ENCODE results near the gene LRRC19. TPM values are rescaled to one million over a fixed set of nuclear protein-coding genes. Genes with fewer than 3 reads are reported as not detected.

LRRC19 gene
- total RNA-seq, 1 experiment from 2014 or later = not detected

- TF ChIP-seq POLR2AphosphoS5 (IDR thresholded peaks at IDR 0.05; ENCODE audit: low read depth, low read length) (no peak), ZNF274 (IDR thresholded peaks at IDR 0.05; ENCODE audit: low read depth, low read length) (no peak), ELF1 (IDR thresholded peaks at IDR 0.05; ENCODE audit: borderline replicate concordance, low read depth) (no peak)
These were observed 17.4 kb upstream of the LRRC19 start (continued) for GRCh38 chr9:27022920-27023319.

- Histone ChIP-seq H3K9me3 (ENCODE audit: control insufficient read depth in 1 of 2, insufficient read depth in 1 of 2, low read depth in 1 of 2, low read length in 2 of 2) (no peaks in the 10 kb centered on the region), H3K36me3 (ENCODE audit: control insufficient read depth in 1 of 2, insufficient read depth in 2 of 2, low read length in 2 of 2) (peaks cover 0 to 5% of the 10 kb centered on the region in 2 experiments; a peak in 1 of 4 replicates), H3K9ac (ENCODE audit: low read length) (no peak overlapping the region), H4K20me1 (ENCODE audit: insufficient read depth) (no peaks in the 10 kb centered on the region; the same call in 1 of the 2 replicates), H3K79me2 (ENCODE audit: insufficient read depth, low read length) (no peaks in the 10 kb centered on the region), H3K27ac (ENCODE audit: low read depth, low read length) (no peak overlapping the region), H3K4me1 (ENCODE audit: control insufficient read depth in 1 of 2, insufficient read depth in 2 of 2, low read length in 2 of 2) (no peaks in the 10 kb centered on the region), H2AFZ (ENCODE audit: low read depth, low read length, poor library complexity, severe bottlenecking) (no peak overlapping the region), H3K4me2 (ENCODE audit: low read length) (no peak overlapping the region), H3K27me3 (ENCODE audit: insufficient read depth, low read length) (no peaks in the 10 kb centered on the region), H3K9me2 (ENCODE audit: insufficient read depth) (no peaks in the 10 kb centered on the region), H3K4me3 (replicated peaks in 1 of 2; ENCODE audit: low read depth in 1 of 2, low read length in 2 of 2) (no peak overlapping the region)
- BruUV-seq (replicated peaks) = no TSS peak
- POLR2A ChIA-PET = no interaction called here
- intact Hi-C loops (cut with micrococcal nuclease) = no loop called here
- no peak for ATAC-seq
- DNase-seq (ENCODE audit: low read depth, low spot score) = no peak
- CTCF ChIA-PET = interaction anchor here (1.1 kb wide), 1 partner anchor 11 kb away, joined by 3 read pairs; no protein-coding TSS in a partner anchor
- TF ChIP-seq SP1 (IDR thresholded peaks at IDR 0.05; ENCODE audit: low read depth) = no peak
- no peak for TF ChIP-seq CBX3 (IDR thresholded peaks at IDR 0.05; ENCODE audit: low read depth)
- TF ChIP-seq ZBTB33 (IDR thresholded peaks at IDR 0.05; ENCODE audit: extremely low read depth, insufficient replicate concordance, low read length) = no peak
- no peak for TF ChIP-seq ELF1 (IDR thresholded peaks at IDR 0.05; ENCODE audit: borderline replicate concordance, low read depth)
- TF ChIP-seq EGR1 (IDR thresholded peaks at IDR 0.05; ENCODE audit: low read depth) = no peak
- TF ChIP-seq REST (IDR thresholded peaks at IDR 0.05; ENCODE audit: low read depth) = no peak
- no peak for TF ChIP-seq EZH2 (IDR thresholded peaks at IDR 0.05)
- TF ChIP-seq FOSL1 (IDR thresholded peaks at IDR 0.05; ENCODE audit: low read depth) = no peak
- TF ChIP-seq YY1 (IDR thresholded peaks at IDR 0.05; ENCODE audit: extremely low read depth, insufficient replicate concordance, low read depth, low read length) = no peak
- TF ChIP-seq ZNF274 (IDR thresholded peaks at IDR 0.05; ENCODE audit: low read depth, low read length) = no peak
- RAD21 ChIA-PET (ENCODE audit: low non-redundant PET in 1 of 2, low total read pairs in 2 of 2, uncharacterized antibody in 2 of 2, unreplicated experiment in 2 of 2) = no interaction called here
These were observed 14.1 kb upstream of the LRRC19 start for GRCh38 chr9:27019589-27019988.

Measured in HCT116 (cell line).